Activated T-cell treated with anti-CD3 and anti-CD28 coated beads, Interleukin-2, amount 50 U/mL, for 4 hours (primary cell): ENCODE data around the gene FBXO22. TPM values are rescaled to one million over a fixed set of nuclear protein-coding genes. Genes with fewer than 3 reads are reported as not detected.
A peak's percentile ranks its signal among the peaks of the same experiment; 100 is the strongest.
"Not testable (repeated sequence)": the region's sequence is repeated elsewhere in the genome, so short reads cannot be mapped to it uniquely, and the experiment has no call there.

Experiments used
- ATAC-seq, 2 donors: fragments of 200-7000 bp; cut with Tn5 transposase; one replicate each; pipeline ENCODE4 v1.10.0; 2021
- DNase-seq: peaks from one replicate; pipeline ENCODE4 v3.0.0-alpha.2; 2020
- H3K27me3 Mint-ChIP-seq: one replicate; pipeline ENCODE4 v1.8.0; 2021; ENCODE audit warnings: low read depth, mixed read lengths
- H3K36me3 Mint-ChIP-seq: one replicate; pipeline ENCODE4 v1.8.0; 2022; ENCODE audit warnings: mixed read lengths; ENCODE audit not compliant: insufficient read depth
- H3K4me1 Mint-ChIP-seq: one replicate; pipeline ENCODE4 v1.8.0; 2021; ENCODE audit warnings: low read depth, mixed read lengths
- H3K4me3 Mint-ChIP-seq: one replicate; pipeline ENCODE4 v1.8.0; 2021; ENCODE audit warnings: mild to moderate bottlenecking, moderate library complexity, mixed read lengths
- H3K9me3 Mint-ChIP-seq: one replicate; pipeline ENCODE4 v1.8.0; 2021; ENCODE audit warnings: mixed read lengths
- total RNA-seq, 3 donors: library from RNA; stranded (reverse); gene quantifications; one replicate each; pipeline ENCODE4 v1.2.1, GENCODE V29; 2021

Gene FBXO22
- 10 to 100 TPM; 30.1 to 36.2 (median 35.7) TPM for total RNA-seq

DNA sequence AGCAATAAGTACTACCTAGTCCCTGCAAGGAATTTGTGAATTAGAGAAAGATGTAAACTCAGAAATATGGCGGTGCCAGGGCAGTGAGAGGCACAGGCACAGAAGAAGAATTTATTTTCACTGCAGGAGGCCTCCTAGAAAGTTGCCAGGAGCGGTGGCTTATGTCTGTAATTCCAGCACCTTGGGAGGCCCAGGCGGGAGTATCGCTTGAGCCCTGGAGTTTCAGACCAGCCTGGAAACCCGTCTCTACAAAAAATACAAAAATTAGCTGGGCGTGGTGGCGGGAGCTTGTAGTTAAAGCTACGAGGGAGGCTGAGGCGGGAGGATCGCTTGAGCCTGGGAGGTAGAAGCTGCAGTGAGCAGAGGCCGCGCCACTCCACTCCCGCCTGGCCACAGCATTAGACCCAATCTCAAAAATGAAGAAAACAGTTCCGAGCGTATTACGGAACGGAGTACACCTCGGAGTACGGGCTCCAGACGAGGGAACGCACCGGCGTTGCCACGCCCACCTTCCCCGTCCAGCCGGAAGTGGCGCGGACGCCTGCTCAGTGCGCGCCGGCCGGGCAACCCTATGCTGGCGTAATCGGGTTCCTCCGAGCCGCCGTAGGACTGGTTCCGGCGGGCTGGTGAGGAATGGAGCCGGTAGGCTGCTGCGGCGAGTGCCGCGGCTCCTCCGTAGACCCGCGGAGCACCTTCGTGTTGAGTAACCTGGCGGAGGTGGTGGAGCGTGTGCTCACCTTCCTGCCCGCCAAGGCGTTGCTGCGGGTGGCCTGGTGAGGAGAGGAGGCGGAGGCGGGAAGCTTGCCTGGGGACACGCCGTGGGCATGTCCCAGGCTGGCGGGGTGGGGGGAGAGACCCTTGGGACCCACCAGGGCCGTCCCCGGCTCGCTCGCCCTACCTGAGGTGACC is at the start of gene FBXO22:
Gene FBXO22, plus strand, starts transcription at position 548 of the 909 bp plus-strand sequence. Its CDS starts 86 bp downstream, at position 634.
- H3K4me3 Mint-ChIP-seq: peak within 1 kb of the TSS; percentile 99
- ATAC-seq: peak; percentile 95 to 96

DNA sequence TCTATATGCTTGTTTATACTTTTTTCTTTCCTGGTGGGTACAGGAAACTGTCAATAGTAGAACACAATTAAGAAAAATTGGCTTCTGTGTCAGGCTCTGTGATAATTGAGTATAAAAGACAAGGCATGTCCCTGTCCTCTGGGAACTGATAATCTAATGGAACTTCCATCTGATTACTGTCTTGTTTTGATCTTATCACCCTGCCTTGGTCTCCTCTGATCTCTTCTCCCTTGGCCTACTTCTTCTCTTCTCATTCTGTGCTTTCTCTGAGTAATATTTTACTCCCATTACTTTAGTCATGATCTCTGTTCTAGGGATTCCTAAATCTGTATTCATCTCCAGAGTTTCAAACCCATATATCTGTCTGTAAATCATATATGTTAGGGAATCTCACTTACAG is 45.8 kb upstream of the FBXO22 start:
- peaks cover 20% of the 10 kb centered on the region for H3K36me3 Mint-ChIP-seq
- H3K9me3 Mint-ChIP-seq: no peaks in the 10 kb centered on the region
- no peak for ATAC-seq
- H3K4me1 Mint-ChIP-seq: peaks cover 28% of the 10 kb centered on the region
- no peak for DNase-seq
- no peak overlapping the region for H3K4me3 Mint-ChIP-seq
- H3K27me3 Mint-ChIP-seq: no peaks in the 10 kb centered on the region

More for the DNA sequence above, at the start of gene FBXO22:
- DNase-seq: peak; percentile 85
- peaks cover 10% of the 10 kb centered on the region for H3K36me3 Mint-ChIP-seq
- no peaks in the 10 kb centered on the region for H3K9me3 Mint-ChIP-seq
- peaks cover 42% of the 10 kb centered on the region for H3K4me1 Mint-ChIP-seq
- no peaks in the 10 kb centered on the region for H3K27me3 Mint-ChIP-seq

DNA sequence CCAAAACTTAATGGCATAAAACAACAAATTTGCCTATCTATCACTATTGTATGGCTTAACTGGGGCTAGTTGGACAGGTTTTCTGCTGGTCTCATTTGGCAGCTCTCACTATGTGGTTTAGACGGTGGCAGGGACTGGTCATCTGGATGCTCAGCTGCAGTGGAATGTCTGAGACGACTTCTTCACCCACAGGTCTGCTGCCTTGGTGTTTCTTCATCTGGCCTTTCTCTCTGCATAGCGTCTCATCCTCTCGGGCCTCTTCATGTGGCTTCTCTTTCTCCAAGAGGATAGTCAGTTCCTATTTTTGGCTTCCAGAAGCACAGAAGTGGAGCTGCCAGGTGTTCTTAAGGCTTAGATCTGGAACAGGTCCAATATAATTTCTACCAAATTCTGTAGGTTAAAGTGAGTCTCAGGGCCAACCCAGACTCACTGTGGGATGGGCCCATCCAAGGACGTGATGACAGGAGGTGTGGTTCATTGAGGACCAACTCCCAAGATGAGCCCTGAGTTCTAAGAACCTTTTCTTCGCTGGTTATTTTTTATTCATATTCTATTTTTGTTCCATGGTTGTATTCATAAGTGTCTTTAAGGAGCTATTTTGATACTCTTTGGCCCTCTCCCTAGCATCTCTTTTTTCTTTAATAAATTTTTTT is 41.8 kb upstream of the FBXO22 start:
- ATAC-seq (no peak), DNase-seq (no peak)
- Mint-ChIP-seq H3K9me3 (no peaks in the 10 kb centered on the region), H3K4me1 (peaks cover 44% of the 10 kb centered on the region), H3K4me3 (no peak overlapping the region), H3K36me3 (peaks cover 31% of the 10 kb centered on the region), H3K27me3 (no peaks in the 10 kb centered on the region)

DNA sequence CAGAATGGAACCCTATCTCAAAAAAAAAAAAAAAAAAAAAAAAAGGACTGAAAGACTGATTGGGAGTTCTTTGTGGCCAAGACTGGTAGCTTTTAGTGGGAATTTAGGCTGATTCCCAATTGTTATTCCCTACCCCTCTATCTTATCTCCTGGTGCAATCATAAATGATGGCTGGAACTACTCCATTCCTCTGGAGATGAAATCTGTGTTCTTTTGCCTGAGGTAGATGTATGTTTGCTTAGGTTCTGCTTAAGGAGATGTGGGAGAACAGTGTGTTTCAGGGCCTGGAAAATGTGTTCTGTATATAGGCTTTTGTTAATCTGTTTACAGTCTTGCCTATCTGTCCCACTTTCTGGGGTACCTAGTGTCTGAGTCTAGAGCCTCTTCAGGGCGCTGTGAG is 40.9 kb upstream of the FBXO22 start:
- no peaks in the 10 kb centered on the region for H3K27me3 Mint-ChIP-seq
- DNase-seq (no peak), ATAC-seq (no peak)
- no peak overlapping the region for H3K4me3 Mint-ChIP-seq
- H3K4me1 Mint-ChIP-seq: peaks cover 48% of the 10 kb centered on the region
- no peaks in the 10 kb centered on the region for H3K9me3 Mint-ChIP-seq
- H3K36me3 Mint-ChIP-seq: peaks cover 31% of the 10 kb centered on the region

DNA sequence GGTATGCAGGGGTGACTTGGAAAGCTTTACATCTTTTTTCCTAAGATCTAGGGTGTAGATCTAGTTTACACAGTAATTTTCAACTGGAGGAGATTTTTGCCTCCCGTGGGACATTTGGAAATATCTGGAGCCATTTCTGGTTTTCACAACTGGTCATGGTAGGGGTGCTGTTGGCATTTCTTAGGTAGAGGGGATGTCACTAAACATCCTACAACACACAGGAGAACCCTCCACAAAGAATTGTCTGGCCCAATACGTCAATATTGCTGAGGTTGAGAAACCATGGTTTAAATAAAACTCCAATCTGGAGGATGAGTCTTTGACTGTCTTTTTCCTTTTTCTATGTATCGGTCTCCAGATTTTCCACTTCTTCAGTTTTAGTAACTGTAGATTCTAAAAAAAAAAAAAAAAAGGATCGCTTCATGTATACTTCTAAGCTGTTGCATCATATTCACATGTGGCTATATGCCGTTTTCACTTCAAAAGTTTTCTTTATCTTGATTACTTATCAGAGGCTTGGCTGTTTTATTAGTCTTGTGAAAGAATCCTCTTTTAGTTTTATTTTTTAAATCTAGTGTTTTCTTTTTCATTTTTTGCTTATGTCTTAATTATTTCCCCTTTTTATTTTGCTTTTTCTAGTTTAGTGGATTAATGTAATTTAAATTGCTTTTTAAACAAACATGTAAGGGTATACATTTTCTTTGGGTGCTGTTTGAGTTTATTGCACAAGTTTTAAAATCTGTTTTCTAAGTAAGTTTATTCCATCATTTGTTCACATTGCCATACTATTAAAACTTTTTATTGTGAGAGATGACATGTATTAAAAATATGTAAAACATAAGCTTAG is 39.2 kb upstream of the FBXO22 start:
- Mint-ChIP-seq H3K27me3 (no peaks in the 10 kb centered on the region), H3K4me3 (no peak overlapping the region), H3K4me1 (peaks cover 36% of the 10 kb centered on the region), H3K9me3 (no peaks in the 10 kb centered on the region), H3K36me3 (peaks cover 25% of the 10 kb centered on the region)
- no peak for ATAC-seq
- DNase-seq: no peak

DNA sequence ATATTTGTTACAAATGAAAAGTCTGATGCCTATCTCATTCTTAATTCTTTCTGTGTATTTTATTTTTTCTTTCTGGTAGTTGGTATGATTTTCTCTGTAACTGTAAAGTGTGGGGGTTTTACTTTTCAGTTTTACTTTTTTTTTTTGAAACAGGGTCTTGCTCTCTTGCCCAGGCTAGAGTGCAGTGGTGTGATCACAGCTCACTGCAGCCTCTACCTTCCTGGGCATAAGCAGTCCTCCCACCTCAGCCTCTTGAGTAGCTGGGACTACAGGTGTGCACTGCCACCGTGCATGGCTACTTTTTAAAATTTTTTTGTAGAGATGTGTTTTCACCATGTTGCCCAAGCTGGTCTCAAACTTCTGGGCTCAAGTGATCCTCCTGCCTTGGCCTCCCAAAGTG is 37.6 kb upstream of the FBXO22 start:
- H3K9me3 Mint-ChIP-seq, DNase-seq, H3K4me3 Mint-ChIP-seq, ATAC-seq, H3K27me3 Mint-ChIP-seq: not testable (repeated sequence)
- peaks cover 26% of the 10 kb centered on the region for H3K36me3 Mint-ChIP-seq
- peaks cover 33% of the 10 kb centered on the region for H3K4me1 Mint-ChIP-seq

DNA sequence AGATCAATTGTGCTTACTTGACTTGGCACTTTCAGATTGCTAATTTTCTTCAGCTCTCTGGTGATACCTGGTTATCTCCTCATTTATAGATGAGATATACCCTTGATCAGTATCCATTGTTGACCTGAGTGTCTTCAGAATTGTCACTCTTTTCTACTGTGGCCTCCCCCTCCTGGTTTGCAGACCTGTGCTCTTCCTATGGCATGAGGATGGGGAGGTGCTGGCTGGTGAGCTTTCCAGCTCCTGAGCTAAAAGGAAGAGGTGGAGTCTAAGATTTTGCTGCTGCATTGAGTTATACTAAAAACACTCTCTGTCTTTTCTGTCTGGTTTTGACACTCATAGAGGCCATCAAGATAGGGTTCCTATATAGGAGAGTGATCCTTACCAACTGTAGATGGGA is 36.8 kb upstream of the FBXO22 start:
- Mint-ChIP-seq H3K27me3 (no peaks in the 10 kb centered on the region), H3K9me3 (no peaks in the 10 kb centered on the region), H3K4me3 (no peak overlapping the region), H3K4me1 (peaks cover 33% of the 10 kb centered on the region), H3K36me3 (peaks cover 27% of the 10 kb centered on the region)
- no peak for DNase-seq
- ATAC-seq: no peak

DNA sequence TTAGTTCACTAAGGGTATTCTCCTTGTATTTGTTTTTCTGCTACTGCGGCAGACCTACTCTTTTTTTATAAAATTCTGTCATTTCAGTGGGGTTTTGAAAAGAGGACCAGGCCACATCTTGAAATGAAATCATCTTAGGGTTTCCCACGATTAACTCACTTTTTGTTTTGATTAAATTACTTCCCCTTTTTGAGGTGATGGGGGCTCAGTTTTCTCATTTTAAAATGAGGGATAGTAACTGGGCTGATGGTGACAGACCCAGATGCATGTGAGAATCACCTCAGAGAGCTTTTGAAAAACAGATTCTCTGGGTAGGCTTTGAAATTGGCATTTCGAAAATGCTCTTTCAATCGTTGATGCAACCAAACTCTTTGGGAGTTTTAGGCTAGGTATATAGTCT is 36.2 kb upstream of the FBXO22 start:
- Mint-ChIP-seq H3K9me3 (no peaks in the 10 kb centered on the region), H3K36me3 (peaks cover 27% of the 10 kb centered on the region), H3K27me3 (no peaks in the 10 kb centered on the region), H3K4me3 (no peak overlapping the region), H3K4me1 (peaks cover 33% of the 10 kb centered on the region)
- no peak for DNase-seq
- ATAC-seq: no peak

DNA sequence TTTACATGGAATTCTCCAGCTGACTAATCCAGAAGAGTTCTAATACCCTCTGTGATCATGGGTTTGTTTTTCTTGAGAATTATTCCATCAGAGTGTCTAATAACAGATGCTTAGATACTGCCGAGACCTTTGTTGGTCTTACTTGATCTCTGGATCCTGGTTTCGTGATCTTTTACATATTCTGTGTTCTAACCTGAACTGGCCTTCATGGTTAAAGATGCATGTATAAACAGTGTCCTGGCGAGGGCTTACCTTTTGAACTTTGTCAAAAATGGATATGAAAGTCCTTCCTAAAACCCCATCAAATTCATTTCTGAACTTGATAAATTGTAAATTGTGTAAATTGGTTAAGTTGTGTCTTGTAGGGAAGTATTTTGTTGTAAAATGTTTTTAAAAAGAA is 35.7 kb upstream of the FBXO22 start:
- Mint-ChIP-seq H3K9me3 (no peaks in the 10 kb centered on the region), H3K4me3 (no peak overlapping the region), H3K27me3 (no peaks in the 10 kb centered on the region), H3K4me1 (peaks cover 31% of the 10 kb centered on the region), H3K36me3 (peaks cover 25% of the 10 kb centered on the region)
- DNase-seq (no peak), ATAC-seq (no peak)

DNA sequence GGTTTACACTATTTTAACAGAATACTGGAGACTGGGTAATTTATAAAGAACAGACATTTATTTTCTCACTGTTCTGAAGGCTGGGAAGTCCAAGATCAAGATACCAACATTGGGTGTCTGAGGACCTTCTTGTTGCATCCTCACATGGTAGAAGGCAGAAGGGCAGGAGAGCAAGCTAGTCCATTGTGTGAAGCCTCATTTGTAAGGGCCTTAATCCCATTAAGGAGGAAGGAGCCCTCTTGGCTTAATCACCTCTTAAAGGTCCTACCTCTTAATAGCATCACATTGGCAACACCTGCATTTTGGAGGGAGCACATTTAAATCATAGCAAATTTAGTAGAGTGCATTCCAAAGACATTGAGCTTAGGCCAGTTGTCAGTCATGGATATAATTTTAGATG is 34.2 kb upstream of the FBXO22 start:
- Mint-ChIP-seq H3K27me3 (no peaks in the 10 kb centered on the region), H3K9me3 (no peaks in the 10 kb centered on the region), H3K36me3 (peaks cover 24% of the 10 kb centered on the region), H3K4me3 (no peak overlapping the region), H3K4me1 (peaks cover 25% of the 10 kb centered on the region)
- ATAC-seq: no peak
- DNase-seq: no peak

DNA sequence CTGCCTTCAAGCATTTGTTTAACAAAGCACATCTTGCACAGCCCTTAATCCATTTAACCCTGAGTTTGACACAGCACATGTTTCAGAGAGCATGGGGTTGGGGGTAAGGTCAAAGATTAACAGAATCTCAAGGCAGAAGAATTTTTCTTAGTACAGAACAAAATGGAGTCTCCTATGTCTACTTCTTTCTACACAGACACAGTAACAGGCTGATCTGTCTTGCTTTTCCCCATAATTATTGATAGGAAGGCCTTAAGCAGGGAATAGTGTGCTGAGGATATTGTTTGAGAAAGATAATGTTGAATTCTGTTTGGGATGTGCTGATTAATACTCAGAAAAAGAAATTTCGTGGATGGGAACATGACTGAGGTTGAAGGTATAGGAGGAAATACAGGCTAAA is 32.1 kb upstream of the FBXO22 start:
- DNase-seq, H3K9me3 Mint-ChIP-seq, ATAC-seq, H3K27me3 Mint-ChIP-seq, H3K4me3 Mint-ChIP-seq: not testable (repeated sequence)
- H3K4me1 Mint-ChIP-seq: peaks cover 13% of the 10 kb centered on the region
- peaks cover 33% of the 10 kb centered on the region for H3K36me3 Mint-ChIP-seq

DNA sequence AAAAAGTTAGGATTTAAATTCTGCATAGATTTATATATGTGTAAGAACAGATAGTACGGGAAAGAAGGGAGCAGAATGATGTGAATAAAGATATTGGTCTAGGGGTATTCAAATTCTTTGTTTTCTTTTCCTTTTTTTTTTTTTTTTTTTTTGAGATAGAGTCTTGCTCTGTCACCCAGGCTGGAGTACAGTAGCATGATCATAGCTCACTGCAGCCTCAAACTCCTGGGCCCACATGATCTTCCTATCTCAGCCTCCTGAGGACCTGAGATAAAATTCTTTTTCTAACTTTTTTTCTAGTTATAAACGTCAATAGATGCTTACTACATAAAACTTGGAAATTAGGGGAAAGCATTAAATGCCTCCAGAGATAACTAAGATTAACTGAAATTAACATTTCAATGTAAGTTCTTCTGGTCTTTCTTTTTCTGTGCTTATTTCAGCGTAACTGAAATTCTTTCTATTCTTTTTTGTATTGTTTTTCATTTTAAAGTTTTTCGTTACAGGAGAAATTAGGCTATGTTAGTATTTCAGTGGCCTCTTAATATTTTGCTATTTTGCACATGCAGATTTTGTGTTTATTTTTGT is 31.2 kb upstream of the FBXO22 start:
- ATAC-seq (no peak), DNase-seq (no peak)
- Mint-ChIP-seq H3K4me1 (peaks cover 6% of the 10 kb centered on the region), H3K4me3 (no peak overlapping the region), H3K36me3 (peaks cover 33% of the 10 kb centered on the region), H3K27me3 (no peaks in the 10 kb centered on the region), H3K9me3 (no peaks in the 10 kb centered on the region)

DNA sequence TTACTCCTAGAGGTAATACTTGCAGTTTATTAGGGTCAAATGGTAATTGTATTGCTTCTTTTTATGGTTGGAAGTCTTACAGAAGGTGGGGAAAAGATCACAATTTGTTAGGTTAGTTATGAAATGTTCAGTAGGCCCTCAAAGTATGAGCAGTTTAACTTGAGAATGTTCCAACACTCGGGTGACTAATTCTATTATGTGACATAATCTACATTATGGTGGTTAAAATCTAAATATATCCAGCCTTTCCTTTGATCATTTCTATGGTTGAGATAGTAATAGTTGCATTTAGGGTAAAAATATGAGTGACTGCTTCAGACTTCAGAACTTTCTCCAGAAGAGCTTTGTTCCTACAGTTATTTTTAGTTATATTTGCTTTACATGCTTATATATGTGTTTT is 19.6 kb upstream of the FBXO22 start:
- Mint-ChIP-seq H3K4me1 (peaks cover 2% of the 10 kb centered on the region), H3K27me3 (no peaks in the 10 kb centered on the region), H3K9me3 (no peaks in the 10 kb centered on the region), H3K36me3 (peaks cover 30% of the 10 kb centered on the region), H3K4me3 (no peak overlapping the region)
- ATAC-seq: no peak
- no peak for DNase-seq

DNA sequence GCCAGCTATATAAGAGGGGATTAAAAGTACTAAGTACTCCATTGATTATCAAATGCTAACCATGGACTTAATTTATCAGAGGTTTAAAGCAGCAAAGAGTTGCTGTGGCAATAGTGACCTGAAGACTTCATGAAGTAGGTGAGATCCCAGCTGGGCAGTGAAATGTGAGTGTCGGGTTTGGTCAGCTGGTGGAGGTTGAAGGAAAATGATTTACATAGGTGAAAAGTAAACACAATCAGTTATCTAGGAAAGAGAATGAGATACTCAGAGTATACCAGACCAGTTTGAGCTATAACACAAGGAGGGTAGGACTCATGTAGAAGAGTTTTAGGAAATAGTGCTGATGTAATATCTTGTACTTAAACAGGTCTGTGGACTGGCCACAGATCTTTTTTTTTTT is 16.5 kb upstream of the FBXO22 start:
- ATAC-seq: no peak
- H3K4me1 Mint-ChIP-seq: peaks cover 14% of the 10 kb centered on the region
- H3K9me3 Mint-ChIP-seq: no peaks in the 10 kb centered on the region
- peaks cover 21% of the 10 kb centered on the region for H3K36me3 Mint-ChIP-seq
- no peaks in the 10 kb centered on the region for H3K27me3 Mint-ChIP-seq
- DNase-seq: no peak
- no peak overlapping the region for H3K4me3 Mint-ChIP-seq
